ENCODE data around the gene GRK7. TPM values are rescaled to one million over a fixed set of nuclear protein-coding genes. Genes with fewer than 3 reads are reported as not detected.

GRK7 gene
- total and polyA plus RNA-seq, 2 of the 4 experiments (the other 2 are of a cell fraction), result not detected

- Histone ChIP-seq H3K4me2 (ENCODE audit: low read depth, low read length) (no peak overlapping the region), H3K4ac (ENCODE audit: low read depth, low read length) (no peak overlapping the region), H4K91ac (ENCODE audit: insufficient read depth, low read depth, low read length) (no peak overlapping the region), H3K9ac (ENCODE audit: low read depth, low read length) (no peak overlapping the region), H2BK120ac (ENCODE audit: low read depth, low read length) (no peak overlapping the region), H2BK20ac (ENCODE audit: low read depth, low read length) (no peak overlapping the region), H3K56ac (ENCODE audit: extremely low read depth, insufficient read depth, low read length) (no peak overlapping the region), H3K14ac (replicated peaks; ENCODE audit: low read depth, low read length) (no peak overlapping the region), H4K5ac (ENCODE audit: low read depth, low read length) (no peak overlapping the region), H2AK5ac (ENCODE audit: low read depth, low read length) (no peak overlapping the region), H2AFZ (replicated peaks; ENCODE audit: low read length, poor library complexity) (no peak overlapping the region), H3K23ac (ENCODE audit: low read depth, low read length) (no peak overlapping the region), H3K27ac (ENCODE audit: insufficient read depth, low read length) (no peak overlapping the region), H3K27me3 (ENCODE audit: control insufficient read depth, insufficient read depth, low read length) (no peaks in the 10 kb centered on the region), H4K20me1 (ENCODE audit: insufficient read depth, low read length) (no peaks in the 10 kb centered on the region), H3K36me3 (ENCODE audit: control insufficient read depth, insufficient read depth, low read length) (no peaks in the 10 kb centered on the region), H3K9me1 (ENCODE audit: insufficient read depth, low read length) (no peaks in the 10 kb centered on the region), H4K8ac (ENCODE audit: low read depth in 2 of 2, low read length in 2 of 2) (no peak overlapping the region), H3K18ac (ENCODE audit: low read depth, low read length) (no peak overlapping the region), H2BK15ac (ENCODE audit: low read depth, low read length) (no peak overlapping the region), H2AK9ac (replicated peaks; ENCODE audit: low read depth, low read length, poor library complexity) (no peak overlapping the region), H2BK5ac (ENCODE audit: low read depth, low read length, poor library complexity, severe bottlenecking) (no peak overlapping the region), H3K9me3 (ENCODE audit: control insufficient read depth, insufficient read depth, low read length) (no peaks in the 10 kb centered on the region), H3K4me1 (ENCODE audit: control insufficient read depth, insufficient read depth, low read length) (peaks cover 3% of the 10 kb centered on the region; the same call in 1 of the 2 replicates), H3K4me3 (ENCODE audit: insufficient read depth, low read depth, low read length) (no peak overlapping the region), H3K79me1 (ENCODE audit: low read depth in 1 of 2, low read length in 2 of 2) (no peaks in the 10 kb centered on the region)
- ChIA-PET CTCF (no interaction called here), POLR2A (ENCODE audit: unreplicated experiment) (no interaction called here)
- intact Hi-C loops (cut with micrococcal nuclease), result no loop called here
- BruUV-seq (replicated peaks), result no TSS peak
- in situ Hi-C loops (cut with MboI; ENCODE audit: low sequenced_read_pairs), result no loop called here
- WGBS, 2 experiments (ENCODE audit: extremely low coverage in 2 of 2, insufficient read length in 1 of 2), result 85% methylated on average over 4 of the region's 5 CpGs; no CpG with 5 or more reads in 1 of the 2 experiments
- ATAC-seq (ENCODE audit: low read depth) (no peak), DNase-seq (no peak)
- TF ChIP-seq MAFK (IDR thresholded peaks at IDR 0.05; ENCODE audit: low read depth, low read length) (no peak), NFE2L2 (IDR thresholded peaks at IDR 0.05; ENCODE audit: low read depth, low read length) (no peak), RFX5 (IDR thresholded peaks at IDR 0.05; ENCODE audit: low read depth, low read length) (no peak), RCOR1 (IDR thresholded peaks at IDR 0.05; ENCODE audit: insufficient replicate concordance, low read length) (no peak), FOS (IDR thresholded peaks at IDR 0.05; ENCODE audit: low read depth, low read length) (no peak), MAZ (IDR thresholded peaks at IDR 0.05; ENCODE audit: borderline replicate concordance, low read depth, low read length) (no peak)
- dilution Hi-C loops (cut with HindIII; ENCODE audit: low sequenced_read_pairs, unreplicated experiment), result no loop called here
Observed at GRCh38 chr3:141728355-141728892, 34.8 kb upstream of the GRK7 start.

Measured in IMR-90 (cell line).